ENCODE measurements around the gene COL23A1. TPM values are rescaled to one million over a fixed set of nuclear protein-coding genes. Genes with fewer than 3 reads are reported as not detected.
A peak's percentile ranks its signal among the peaks of the same experiment; 100 is the strongest.

Gene COL23A1
- total and polyA plus RNA-seq, 8 donors = 0.52 to 9.5 (median 7.5) TPM

- intact Hi-C loops (cut with DNase I) = no loop called here
- DNase-seq (peak in 1 of 4 donors; percentile 19), ATAC-seq (no peak)
- Histone ChIP-seq H3K27me3 (peaks cover 0 to 6% of the 10 kb centered on the region in 2 donors), H3K4me3 (no peak overlapping the region), H3K27ac (no peak overlapping the region), H3K9me3 (peaks cover 0 to 2% of the 10 kb centered on the region in 2 donors), H3K4me1 (no peaks in the 10 kb centered on the region), H3K36me3 (no peaks in the 10 kb centered on the region)
- no peak for TF ChIP-seq CTCF (IDR thresholded peaks at IDR 0.05)
These were observed 223.0 kb downstream of the COL23A1 start for GRCh38 chr5:178366998-178367735.

- no peak for DNase-seq
- Histone ChIP-seq H3K27me3 (peaks cover 0 to 6% of the 10 kb centered on the region in 2 donors), H3K9me3 (peaks cover 0 to 2% of the 10 kb centered on the region in 2 donors), H3K4me3 (no peak overlapping the region), H3K27ac (no peak overlapping the region), H3K36me3 (no peaks in the 10 kb centered on the region), H3K4me1 (no peaks in the 10 kb centered on the region)
- TF ChIP-seq CTCF (IDR thresholded peaks at IDR 0.05) = no peak
- intact Hi-C loops (cut with DNase I) = no loop called here
- no peak for ATAC-seq
These were observed 224.4 kb downstream of the COL23A1 start for GRCh38 chr5:178365501-178366440.

GRCh38 chr5:178364326-178364675 lies 225.9 kb downstream of the COL23A1 start:
- Histone ChIP-seq H3K9me3 (no peaks in the 10 kb centered on the region), H3K4me3 (no peak overlapping the region), H3K27ac (no peak overlapping the region), H3K36me3 (no peaks in the 10 kb centered on the region), H3K27me3 (peaks cover 0 to 6% of the 10 kb centered on the region in 2 donors), H3K4me1 (no peaks in the 10 kb centered on the region)
- DNase-seq (no peak), ATAC-seq (no peak)
- TF ChIP-seq CTCF (IDR thresholded peaks at IDR 0.05) = no peak
- intact Hi-C loops (cut with DNase I) = no loop called here

GRCh38 chr5:178363501-178364325 lies 226.5 kb downstream of the COL23A1 start:
- ATAC-seq = no peak
- peaks cover 0 to 6% of the 10 kb centered on the region in 2 donors for H3K27me3 ChIP-seq
- intact Hi-C loops (cut with DNase I) = no loop called here
- H3K4me1 ChIP-seq = no peaks in the 10 kb centered on the region
- no peak overlapping the region for H3K27ac ChIP-seq
- no peak for TF ChIP-seq CTCF (IDR thresholded peaks at IDR 0.05)
- H3K4me3 ChIP-seq = no peak overlapping the region
- H3K9me3 ChIP-seq = no peaks in the 10 kb centered on the region
- DNase-seq = no peak
- H3K36me3 ChIP-seq = no peaks in the 10 kb centered on the region
